Sciatic nerve (tissue), 2 donors: Measurements from ENCODE around the gene SLCO1A2. TPM values are rescaled to one million over a fixed set of nuclear protein-coding genes. Genes with fewer than 3 reads are reported as not detected.
"Not testable (repeated sequence)": the region's sequence is repeated elsewhere in the genome, so short reads cannot be mapped to it uniquely, and the experiment has no call there.

Experiments
- ATAC-seq: fragments of 200-7000 bp; cut with Tn5 transposase; one replicate; pipeline ENCODE4 v1.9.1; 2020; ENCODE audit warnings: mild to moderate bottlenecking, moderate library complexity
- DNase-seq: peaks from one replicate; pipeline ENCODE4 v3.0.0-alpha.2; 2020; ENCODE audit warnings: low spot score
- intact Hi-C: fragments of 100-400 bp; cut with DNase I; formaldehyde crosslinking; loops from one replicate; pipeline ENCODE4 v1.14.2; 2022
- total RNA-seq: library from RNA; stranded (reverse); fragmentation: NEBNext Ultra II Directional; extraction: Animal tissue kit (Norgen Biotek cat#: 25700); gene quantifications from one replicate; pipeline ENCODE4 v1.2.1, GENCODE V29; 2021
- donor health status: DM: no; HTN: no; CAD: no.
- donor health status: DM: no; HTN: no; CAD: no.

The SLCO1A2 gene, protein sequence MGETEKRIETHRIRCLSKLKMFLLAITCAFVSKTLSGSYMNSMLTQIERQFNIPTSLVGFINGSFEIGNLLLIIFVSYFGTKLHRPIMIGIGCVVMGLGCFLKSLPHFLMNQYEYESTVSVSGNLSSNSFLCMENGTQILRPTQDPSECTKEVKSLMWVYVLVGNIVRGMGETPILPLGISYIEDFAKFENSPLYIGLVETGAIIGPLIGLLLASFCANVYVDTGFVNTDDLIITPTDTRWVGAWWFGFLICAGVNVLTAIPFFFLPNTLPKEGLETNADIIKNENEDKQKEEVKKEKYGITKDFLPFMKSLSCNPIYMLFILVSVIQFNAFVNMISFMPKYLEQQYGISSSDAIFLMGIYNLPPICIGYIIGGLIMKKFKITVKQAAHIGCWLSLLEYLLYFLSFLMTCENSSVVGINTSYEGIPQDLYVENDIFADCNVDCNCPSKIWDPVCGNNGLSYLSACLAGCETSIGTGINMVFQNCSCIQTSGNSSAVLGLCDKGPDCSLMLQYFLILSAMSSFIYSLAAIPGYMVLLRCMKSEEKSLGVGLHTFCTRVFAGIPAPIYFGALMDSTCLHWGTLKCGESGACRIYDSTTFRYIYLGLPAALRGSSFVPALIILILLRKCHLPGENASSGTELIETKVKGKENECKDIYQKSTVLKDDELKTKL
- 0.67 TPM for total RNA-seq

DNA sequence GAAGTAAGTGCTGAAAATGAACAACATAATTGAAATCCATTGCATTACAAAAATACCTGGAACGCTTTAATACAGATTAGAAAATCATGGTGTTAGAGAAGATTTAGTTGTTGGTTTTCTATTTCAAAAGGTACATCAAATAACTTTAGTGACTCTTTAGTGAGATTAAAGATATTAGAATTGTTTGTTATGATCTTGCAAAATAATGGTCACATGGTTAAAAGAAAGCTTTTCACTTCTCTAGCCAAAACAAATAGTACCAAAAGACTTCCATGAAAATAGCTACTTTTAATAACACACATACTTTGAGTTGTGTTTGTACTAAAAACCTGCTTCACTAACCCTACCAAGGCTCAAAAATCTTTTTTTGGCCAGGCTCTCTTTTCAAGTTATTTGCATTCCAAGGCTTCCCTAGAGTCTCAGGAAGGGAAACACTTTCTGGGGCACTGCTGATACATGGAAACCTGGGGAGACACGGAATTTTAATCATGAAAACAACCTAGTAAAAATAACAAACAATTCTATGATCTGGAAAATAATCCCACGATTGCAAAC, at the start of gene SLCO1A2:
SLCO1A2 (minus strand) TSS at position 147 of the 555 bp plus-strand sequence. CDS start 270 bp downstream, outside the sequence.
- ATAC-seq (peak; percentile 81), DNase-seq (no peak)
- intact Hi-C loops, result no loop called here

DNA sequence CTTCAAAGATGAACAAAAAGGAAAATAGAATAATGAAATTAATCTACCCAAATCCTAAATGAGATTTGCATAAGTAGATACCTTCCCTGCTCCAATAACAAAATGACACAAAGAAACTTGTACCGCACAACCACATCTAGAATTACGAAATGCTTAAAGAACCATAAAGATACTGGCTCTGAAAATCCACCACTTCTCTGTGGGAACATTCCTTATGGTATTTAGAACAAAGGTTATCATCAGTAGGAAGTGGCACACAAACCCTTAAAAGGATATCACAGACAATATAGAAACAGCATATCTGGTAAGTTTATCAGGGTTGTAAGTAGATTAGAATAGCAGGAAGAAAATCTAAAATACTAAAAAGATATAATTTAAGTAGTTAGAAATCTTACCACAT, 49.5 kb upstream of the SLCO1A2 start:
- intact Hi-C loops, result no loop called here
- ATAC-seq (no peak), DNase-seq (no peak)

DNA sequence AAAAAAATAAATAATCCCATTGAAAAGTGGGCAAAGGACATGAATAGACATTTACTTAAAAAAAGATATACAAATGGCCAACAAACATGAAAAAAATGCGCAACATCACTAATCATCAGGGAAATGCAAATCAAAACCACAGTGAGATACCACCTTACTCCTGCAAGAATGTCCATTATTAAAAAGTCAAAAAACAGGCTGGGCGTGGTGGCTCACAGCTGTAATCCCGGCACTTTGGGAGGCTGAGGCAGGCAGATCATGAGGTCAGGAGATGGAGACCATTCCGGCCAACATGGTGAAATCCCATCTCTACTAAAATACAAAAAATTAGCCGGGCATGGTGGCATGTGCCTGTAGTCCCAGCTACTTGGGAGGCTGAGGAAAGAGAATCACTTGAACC, 46.6 kb upstream of the SLCO1A2 start:
- intact Hi-C loops, DNase-seq, ATAC-seq: not testable (repeated sequence)

DNA sequence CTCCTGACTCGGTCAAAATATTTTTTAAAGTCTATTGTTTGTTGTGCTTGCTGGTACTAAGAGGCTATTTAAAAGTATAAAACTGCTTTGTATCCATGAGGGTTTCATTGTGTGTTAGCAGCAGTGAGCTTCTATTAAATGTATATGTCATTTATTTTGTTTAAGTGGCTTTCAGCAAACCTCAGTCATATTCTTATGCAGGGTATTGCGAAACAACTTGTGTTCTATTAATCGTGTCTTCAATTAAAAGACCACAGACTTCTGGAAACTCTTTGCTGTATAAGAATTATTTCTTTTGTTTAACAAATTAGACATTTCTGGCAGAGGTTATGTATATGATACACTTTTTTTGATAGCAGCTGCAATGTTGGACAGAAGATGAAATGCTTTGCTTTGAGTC, 44.5 kb upstream of the SLCO1A2 start:
- DNase-seq (no peak), ATAC-seq (no peak)
- intact Hi-C loops, result no loop called here

DNA sequence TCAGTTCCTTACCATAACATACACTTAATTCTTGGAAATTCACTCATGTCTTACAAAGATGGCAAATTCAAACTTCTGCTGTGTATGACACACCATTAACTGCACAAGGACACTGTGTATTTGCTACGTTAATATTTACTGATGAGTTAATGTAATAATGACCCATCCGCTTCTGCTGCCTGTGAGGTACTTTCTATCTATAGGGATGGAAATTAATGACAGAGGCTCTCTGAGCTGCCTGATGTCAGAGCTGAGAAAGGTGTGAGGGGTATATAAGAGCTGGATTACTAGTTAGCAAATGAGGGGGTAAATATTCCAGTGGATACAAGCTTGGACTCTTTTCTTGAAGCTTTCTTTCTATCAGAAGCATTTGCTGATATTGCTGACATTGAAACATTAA, 37.9 kb upstream of the SLCO1A2 start, which contains the start of gene IAPP:
IAPP (plus strand) TSS at position 301 of the 400 bp plus-strand sequence. CDS start 450 bp downstream, outside the sequence.
- DNase-seq, result no peak
- no peak for ATAC-seq
- intact Hi-C loops, result no loop called here

DNA sequence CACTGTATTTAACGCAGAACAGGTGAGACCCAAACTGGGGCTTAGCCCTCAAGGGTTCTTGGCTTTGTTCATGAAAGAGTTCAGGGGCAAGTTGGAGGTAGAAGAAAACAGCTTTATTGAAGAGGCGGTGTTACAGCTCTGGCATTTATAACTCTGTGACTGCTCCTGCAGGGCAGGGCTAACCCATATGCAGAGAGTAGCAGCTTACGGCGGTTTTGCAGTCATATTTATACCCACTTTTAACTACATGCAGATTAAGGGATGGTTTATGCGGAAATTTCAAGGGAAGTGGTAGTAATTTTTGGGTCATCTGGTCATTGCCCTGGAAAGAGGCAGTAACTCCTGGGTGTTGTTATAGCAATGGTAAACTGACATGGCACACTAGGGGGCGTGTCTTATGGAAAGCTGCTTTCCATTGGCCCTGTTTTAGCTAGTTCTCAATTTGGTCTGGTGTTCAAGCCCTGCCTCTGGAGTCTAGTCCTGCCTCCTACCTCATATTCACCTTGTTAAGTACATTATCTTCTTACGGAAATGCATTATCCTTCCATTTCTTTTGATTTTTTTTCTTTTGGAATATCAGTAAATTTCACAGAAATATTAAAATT, 36.2 kb upstream of the SLCO1A2 start:
- intact Hi-C loops, result no loop called here
- ATAC-seq, result no peak

GRCh38 chr12:21369141-21369980, 34.6 kb upstream of the SLCO1A2 start:
- intact Hi-C loops, result no loop called here
- no peak for ATAC-seq

More for the DNA sequence above, 36.2 kb upstream of the SLCO1A2 start:
- no peak for DNase-seq

DNA sequence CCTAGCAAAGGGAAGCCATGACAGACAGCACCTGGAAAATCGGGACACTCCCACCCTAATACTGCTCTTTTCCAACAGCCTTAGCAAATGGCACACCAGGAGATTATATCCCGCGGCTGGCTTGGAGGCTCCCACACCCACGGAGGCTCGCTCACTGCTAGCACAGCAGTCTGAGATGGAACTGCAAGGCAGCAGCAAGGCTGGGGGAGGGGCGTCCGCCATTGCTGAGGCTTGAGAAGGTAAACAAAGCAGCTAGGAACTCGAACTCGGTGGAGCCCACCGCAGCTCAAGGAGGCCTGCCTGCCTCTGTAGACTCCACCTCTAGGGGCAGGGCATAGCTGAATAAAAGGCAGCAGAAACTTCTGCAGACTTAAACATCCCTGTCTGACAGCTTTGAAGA, 25.9 kb upstream of the SLCO1A2 start:
- intact Hi-C loops, DNase-seq, ATAC-seq: not testable (repeated sequence)

More at GRCh38 chr12:21369141-21369980, 34.6 kb upstream of the SLCO1A2 start:
- no peak for DNase-seq

DNA sequence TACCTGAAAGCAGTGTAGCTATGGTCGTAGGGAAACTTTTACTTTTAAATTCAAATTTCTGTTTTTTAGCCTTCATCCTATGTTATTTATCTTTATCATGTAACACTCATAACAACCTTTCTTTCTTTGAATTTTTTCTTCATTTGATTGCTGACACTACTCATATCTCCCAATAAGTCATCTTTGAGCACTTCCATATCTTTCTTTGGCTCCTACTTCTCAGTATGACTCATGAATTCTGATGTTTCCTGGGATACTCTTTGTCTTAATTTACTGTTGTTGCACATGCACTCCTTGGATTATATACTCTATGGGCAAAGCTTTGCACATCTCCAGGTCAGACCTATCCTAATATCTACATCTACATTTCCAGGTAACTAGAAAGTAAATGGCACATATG, 19.9 kb upstream of the SLCO1A2 start:
- intact Hi-C loops, result no loop called here
- ATAC-seq, result no peak

DNA sequence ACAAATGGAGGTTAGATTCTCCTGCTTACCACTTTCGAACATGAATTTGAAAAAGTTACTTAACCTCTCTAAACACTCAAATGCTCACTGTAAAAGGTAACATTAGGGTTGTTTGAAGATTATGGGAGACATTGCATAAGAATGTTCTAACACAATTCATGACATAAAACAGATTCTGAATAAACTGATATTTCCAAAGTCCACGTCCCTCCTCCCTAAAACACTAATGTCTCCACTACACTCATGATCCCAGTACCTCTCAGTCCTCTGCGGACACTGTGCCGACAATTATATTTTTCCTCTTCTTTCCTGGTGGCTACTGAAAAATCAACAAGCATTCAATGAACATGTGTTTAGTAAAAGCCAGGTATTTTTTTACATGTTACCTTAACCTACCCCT, 19.2 kb upstream of the SLCO1A2 start:
- ATAC-seq (no peak), DNase-seq (no peak)
- intact Hi-C loops, result no loop called here

More for the DNA sequence above, 19.9 kb upstream of the SLCO1A2 start:
- no peak for DNase-seq

DNA sequence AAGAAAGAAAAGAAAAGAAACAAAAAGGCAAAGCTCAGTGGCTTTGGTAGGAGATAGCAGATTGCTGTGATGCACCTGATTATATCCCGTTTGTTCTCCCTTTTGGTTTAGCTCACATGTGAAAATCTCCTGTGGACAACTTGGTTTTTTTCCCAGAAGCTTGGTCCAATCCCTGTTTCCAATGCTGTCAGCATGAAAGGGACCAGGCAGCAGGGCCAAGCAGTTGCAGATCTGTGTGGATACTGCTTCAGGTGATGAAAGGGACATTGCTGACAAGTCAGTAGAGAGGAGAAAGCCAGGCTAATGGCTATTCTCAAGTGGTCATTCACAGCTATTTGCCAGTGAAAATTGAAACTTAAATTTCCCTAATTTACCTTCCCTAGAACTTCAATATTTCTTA, 18.8 kb upstream of the SLCO1A2 start:
- no peak for ATAC-seq
- intact Hi-C loops, result no loop called here

DNA sequence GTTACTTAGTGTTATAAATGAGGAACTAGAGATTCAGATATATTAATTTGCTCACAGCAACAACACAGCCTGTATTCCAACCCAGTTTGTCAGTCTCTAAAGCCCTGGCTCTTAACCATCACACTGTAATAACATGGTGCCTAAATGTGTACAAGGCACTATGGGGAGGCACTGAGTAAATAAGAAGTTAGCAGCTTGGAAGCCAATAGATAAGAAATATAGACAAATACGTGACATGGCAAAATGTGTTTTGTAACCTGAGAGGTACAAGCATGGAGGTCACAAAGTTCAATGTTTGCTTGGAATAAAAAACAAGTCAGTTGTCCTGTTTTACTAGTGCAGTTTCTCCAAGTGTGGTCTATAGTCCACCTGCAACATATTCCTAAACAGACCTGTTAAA, 16.3 kb upstream of the SLCO1A2 start:
- intact Hi-C loops, result no loop called here
- no peak for ATAC-seq
- no peak for DNase-seq

More for the DNA sequence above, 18.8 kb upstream of the SLCO1A2 start:
- no peak for DNase-seq

GRCh38 chr12:21346542-21347205, 12.0 kb upstream of the SLCO1A2 start:
- no peak for DNase-seq
- intact Hi-C loops, result no loop called here
- ATAC-seq, result no peak

GRCh38 chr12:21343636-21344035, 8.9 kb upstream of the SLCO1A2 start:
- DNase-seq (no peak), ATAC-seq (no peak)
- intact Hi-C loops, result no loop called here

- intact Hi-C loops, result no loop called here
- no peak for ATAC-seq
- no peak for DNase-seq
Observed at GRCh38 chr12:21341769-21342168, 7.1 kb upstream of the SLCO1A2 start.

- ATAC-seq (no peak), DNase-seq (no peak)
- intact Hi-C loops, result no loop called here
Observed at GRCh38 chr12:21340403-21340802, 5.7 kb upstream of the SLCO1A2 start.

GRCh38 chr12:21339921-21340320, 5.2 kb upstream of the SLCO1A2 start:
- DNase-seq, result no peak
- no peak for ATAC-seq
- intact Hi-C loops, result no loop called here
